WTC11 (cell line): ENCODE results near the gene GAREM2. TPM values are rescaled to one million over a fixed set of nuclear protein-coding genes. Genes with fewer than 3 reads are reported as not detected.

Experiments
- ATAC-seq: fragments of 200-7000 bp; cut with Tn5 transposase; 2 replicates; pipeline ENCODE4 v1.10.0; 2021; ENCODE audit warnings: mild to moderate bottlenecking, moderate library complexity
- CTCF ChIA-PET: fragments of 300-600 bp; sonication (Branson Sonifier 250); formaldehyde crosslinking; loops from one replicate; lab custom pipeline; 2021; ENCODE audit warnings: antibody characterized with exemption; lab: Charles Lee
- POLR2A ChIA-PET: fragments of 350-600 bp; sonication (Branson Sonifier 250); formaldehyde crosslinking; loops from one replicate; lab custom pipeline; 2021; ENCODE audit warnings: antibody characterized with exemption; lab: Charles Lee
- DNase-seq: peaks from one replicate; pipeline ENCODE4 v3.0.0; 2021; ENCODE audit warnings: low spot score
- H3K27ac Mint-ChIP-seq: 2 replicates; pipeline ENCODE4 v1.8.0; 2021; ENCODE audit warnings: mixed read lengths
- H3K27me3 Mint-ChIP-seq: 2 replicates; pipeline ENCODE4 v1.8.0; 2021; ENCODE audit warnings: low read depth, mild to moderate bottlenecking, moderate library complexity, mixed read lengths
- H3K36me3 Mint-ChIP-seq: 2 replicates; pipeline ENCODE4 v1.8.0; 2021; ENCODE audit warnings: mixed read lengths
- H3K4me1 Mint-ChIP-seq: 2 replicates; pipeline ENCODE4 v1.8.0; 2022; ENCODE audit warnings: mixed read lengths
- H3K4me3 Mint-ChIP-seq: 2 replicates; pipeline ENCODE4 v1.8.0; 2021; ENCODE audit warnings: mild to moderate bottlenecking, moderate library complexity, mixed read lengths
- H3K9me3 Mint-ChIP-seq: 2 replicates; pipeline ENCODE4 v1.8.0; 2021; ENCODE audit warnings: mixed read lengths
- ELF4 ChIP-seq: sonication (generic); formaldehyde crosslinking; IDR thresholded peaks from 2 replicates; pipeline ENCODE4 v1.8.1; 2022; ENCODE audit warnings: low read depth, mild to moderate bottlenecking, moderate library complexity, missing genetic modification reagents
- EMX1 ChIP-seq: fragments of 250-450 bp; sonication (Bioruptor Pico); IDR thresholded peaks from 2 replicates; pipeline ENCODE4 v1.8.0; 2021; ENCODE audit warnings: mild to moderate bottlenecking
- ESRRA ChIP-seq: sonication (generic); formaldehyde crosslinking; IDR thresholded peaks from 2 replicates; pipeline ENCODE4 v1.8.1; 2022; ENCODE audit warnings: mild to moderate bottlenecking, missing genetic modification reagents, borderline replicate concordance
- FOXP1 ChIP-seq: sonication (generic); formaldehyde crosslinking; IDR thresholded peaks from 2 replicates; pipeline ENCODE4 v1.8.0; 2022; ENCODE audit warnings: missing genetic modification reagents, mild to moderate bottlenecking, moderate library complexity, borderline replicate concordance
- HMGA2 ChIP-seq: fragments of 250-450 bp; sonication (Bioruptor Pico); IDR thresholded peaks from 2 replicates; pipeline ENCODE4 v1.4.0; 2021; ENCODE audit warnings: mild to moderate bottlenecking, moderate library complexity
- KAT7 ChIP-seq: sonication (generic); formaldehyde crosslinking; IDR thresholded peaks from 2 replicates; pipeline ENCODE4 v1.8.1; 2023; ENCODE audit warnings: missing genetic modification reagents, mild to moderate bottlenecking, borderline replicate concordance
- NFE2L1 ChIP-seq: sonication (generic); formaldehyde crosslinking; IDR thresholded peaks from 2 replicates; pipeline ENCODE4 v1.8.1; 2023; ENCODE audit warnings: missing genetic modification reagents
- NFYB ChIP-seq: sonication (generic); formaldehyde crosslinking; conservative IDR thresholded peaks from 2 replicates; pipeline ENCODE4 v1.8.0; 2022; ENCODE audit warnings: low read depth, missing genetic modification reagents
- NR2C2 ChIP-seq: sonication (generic); formaldehyde crosslinking; IDR thresholded peaks from 2 replicates; pipeline ENCODE4 v1.8.0; 2022; ENCODE audit warnings: mild to moderate bottlenecking, missing genetic modification reagents
- OVOL2 ChIP-seq: fragments of 250-450 bp; sonication (Bioruptor Pico); IDR thresholded peaks from 2 replicates; pipeline ENCODE4 v1.9.0; 2021; ENCODE audit warnings: mild to moderate bottlenecking, borderline replicate concordance
- SP1 ChIP-seq: sonication (generic); formaldehyde crosslinking; conservative IDR thresholded peaks from 2 replicates; pipeline ENCODE4 v1.8.1; 2022; ENCODE audit warnings: missing genetic modification reagents
- ZBTB43 ChIP-seq: sonication (generic); formaldehyde crosslinking; IDR thresholded peaks from 2 replicates; pipeline ENCODE4 v1.8.1; 2023; ENCODE audit warnings: mild to moderate bottlenecking, missing genetic modification reagents
- ZNF263 ChIP-seq: sonication (generic); formaldehyde crosslinking; IDR thresholded peaks from 2 replicates; pipeline ENCODE4 v1.8.1; 2022; ENCODE audit warnings: low read depth, mild to moderate bottlenecking, moderate library complexity, missing genetic modification reagents
- ZNF281 ChIP-seq: sonication (generic); formaldehyde crosslinking; IDR thresholded peaks from 2 replicates; pipeline ENCODE4 v1.8.0; 2023; ENCODE audit warnings: mild to moderate bottlenecking, missing genetic modification reagents
- ZNF423 ChIP-seq: fragments of 250-450 bp; sonication (Bioruptor Pico); IDR thresholded peaks from 2 replicates; pipeline ENCODE4 v2.1.2; 2022; ENCODE audit warnings: mild to moderate bottlenecking, moderate library complexity
- total RNA-seq: library from RNA; stranded (reverse); gene quantifications from 3 replicates; pipeline ENCODE4 v1.2.3, GENCODE V29; 2021
- TF ChIP-seq, protein P1 (sequence below): fragments of 250-450 bp; sonication (Bioruptor Pico); IDR thresholded peaks from 2 replicates; pipeline ENCODE4 v2.1.2; 2022; ENCODE audit warnings: mild to moderate bottlenecking, moderate library complexity
- TF ChIP-seq, protein P2 (sequence below): sonication (generic); formaldehyde crosslinking; IDR thresholded peaks from 2 replicates; pipeline ENCODE4 v1.8.0; 2023; ENCODE audit warnings: missing genetic modification reagents, mild to moderate bottlenecking, borderline replicate concordance
- TF ChIP-seq, protein P3 (sequence below): sonication (generic); formaldehyde crosslinking; IDR thresholded peaks from 2 replicates; pipeline ENCODE4 v1.8.1; 2023; ENCODE audit warnings: mild to moderate bottlenecking, moderate library complexity, missing genetic modification reagents
- TF ChIP-seq, protein P4 (sequence below): sonication (generic); formaldehyde crosslinking; IDR thresholded peaks from 2 replicates; pipeline ENCODE4 v1.8.0; 2022; ENCODE audit warnings: mild to moderate bottlenecking, missing genetic modification reagents

The GAREM2 gene
- total RNA-seq, 1 experiment from 2014 or later = 17.4 TPM

GRCh38 chr2:26184121-26184520 is 11.2 kb downstream of the GAREM2 start:
- Mint-ChIP-seq H3K4me3 (peak overlapping the region; percentile 63), H3K27ac (no peak overlapping the region), H3K9me3 (no peaks in the 10 kb centered on the region), H3K4me1 (peaks cover 27% of the 10 kb centered on the region), H3K36me3 (peaks cover 9% of the 10 kb centered on the region), H3K27me3 (peaks cover 19% of the 10 kb centered on the region)
- ATAC-seq (peak; percentile 2), DNase-seq (no peak)
- TF ChIP-seq, protein P1, sequence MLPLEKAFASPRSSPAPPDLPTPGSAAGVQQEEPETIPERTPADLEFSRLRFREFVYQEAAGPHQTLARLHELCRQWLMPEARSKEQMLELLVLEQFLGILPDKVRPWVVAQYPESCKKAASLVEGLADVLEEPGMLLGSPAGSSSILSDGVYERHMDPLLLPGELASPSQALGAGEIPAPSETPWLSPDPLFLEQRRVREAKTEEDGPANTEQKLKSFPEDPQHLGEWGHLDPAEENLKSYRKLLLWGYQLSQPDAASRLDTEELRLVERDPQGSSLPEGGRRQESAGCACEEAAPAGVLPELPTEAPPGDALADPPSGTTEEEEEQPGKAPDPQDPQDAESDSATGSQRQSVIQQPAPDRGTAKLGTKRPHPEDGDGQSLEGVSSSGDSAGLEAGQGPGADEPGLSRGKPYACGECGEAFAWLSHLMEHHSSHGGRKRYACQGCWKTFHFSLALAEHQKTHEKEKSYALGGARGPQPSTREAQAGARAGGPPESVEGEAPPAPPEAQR = no peak
- TF ChIP-seq EMX1 (CRISPR knock-in tag) = no peak
- no peak for TF ChIP-seq ZNF423 (CRISPR knock-in tag)
- POLR2A ChIA-PET = interaction anchor here (1.4 kb wide), 1 partner anchor 306 kb away, joined by 5 read pairs; the partner anchor contains the start of gene ASXL2
- CTCF ChIA-PET = interaction anchor here (0.6 to 5.7 kb wide), 13 partner anchors 9 to 233 kb away, joined by 3 to 53 read pairs (median 6); partner anchors contain the start of genes GAREM2, HADHA and HADHB

- Mint-ChIP-seq H3K4me3 (peak overlapping the region; percentile 66), H3K27me3 (peaks cover 19% of the 10 kb centered on the region), H3K36me3 (peaks cover 13% of the 10 kb centered on the region), H3K27ac (no peak overlapping the region), H3K9me3 (no peaks in the 10 kb centered on the region), H3K4me1 (peaks cover 24% of the 10 kb centered on the region)
- peak; percentile 82 for DNase-seq
- peak; percentile 77 for ATAC-seq
- POLR2A ChIA-PET = interaction anchor here (0.9 to 1.4 kb wide), 2 partner anchors 12 to 306 kb away, joined by 3 to 5 read pairs; partner anchors contain the start of gene ASXL2
- CTCF ChIA-PET = interaction anchor here (0.5 to 5.7 kb wide), 21 partner anchors 8 to 832 kb away, joined by 3 to 53 read pairs (median 5); partner anchors contain the start of genes ASXL2, GAREM2, HADHA and HADHB
- no peak for TF ChIP-seq ZNF263 (CRISPR knock-in tag)
- peak; percentile 62; the same call in 1 of the 2 replicates for TF ChIP-seq ESRRA (CRISPR knock-in tag)
- TF ChIP-seq, protein P2, sequence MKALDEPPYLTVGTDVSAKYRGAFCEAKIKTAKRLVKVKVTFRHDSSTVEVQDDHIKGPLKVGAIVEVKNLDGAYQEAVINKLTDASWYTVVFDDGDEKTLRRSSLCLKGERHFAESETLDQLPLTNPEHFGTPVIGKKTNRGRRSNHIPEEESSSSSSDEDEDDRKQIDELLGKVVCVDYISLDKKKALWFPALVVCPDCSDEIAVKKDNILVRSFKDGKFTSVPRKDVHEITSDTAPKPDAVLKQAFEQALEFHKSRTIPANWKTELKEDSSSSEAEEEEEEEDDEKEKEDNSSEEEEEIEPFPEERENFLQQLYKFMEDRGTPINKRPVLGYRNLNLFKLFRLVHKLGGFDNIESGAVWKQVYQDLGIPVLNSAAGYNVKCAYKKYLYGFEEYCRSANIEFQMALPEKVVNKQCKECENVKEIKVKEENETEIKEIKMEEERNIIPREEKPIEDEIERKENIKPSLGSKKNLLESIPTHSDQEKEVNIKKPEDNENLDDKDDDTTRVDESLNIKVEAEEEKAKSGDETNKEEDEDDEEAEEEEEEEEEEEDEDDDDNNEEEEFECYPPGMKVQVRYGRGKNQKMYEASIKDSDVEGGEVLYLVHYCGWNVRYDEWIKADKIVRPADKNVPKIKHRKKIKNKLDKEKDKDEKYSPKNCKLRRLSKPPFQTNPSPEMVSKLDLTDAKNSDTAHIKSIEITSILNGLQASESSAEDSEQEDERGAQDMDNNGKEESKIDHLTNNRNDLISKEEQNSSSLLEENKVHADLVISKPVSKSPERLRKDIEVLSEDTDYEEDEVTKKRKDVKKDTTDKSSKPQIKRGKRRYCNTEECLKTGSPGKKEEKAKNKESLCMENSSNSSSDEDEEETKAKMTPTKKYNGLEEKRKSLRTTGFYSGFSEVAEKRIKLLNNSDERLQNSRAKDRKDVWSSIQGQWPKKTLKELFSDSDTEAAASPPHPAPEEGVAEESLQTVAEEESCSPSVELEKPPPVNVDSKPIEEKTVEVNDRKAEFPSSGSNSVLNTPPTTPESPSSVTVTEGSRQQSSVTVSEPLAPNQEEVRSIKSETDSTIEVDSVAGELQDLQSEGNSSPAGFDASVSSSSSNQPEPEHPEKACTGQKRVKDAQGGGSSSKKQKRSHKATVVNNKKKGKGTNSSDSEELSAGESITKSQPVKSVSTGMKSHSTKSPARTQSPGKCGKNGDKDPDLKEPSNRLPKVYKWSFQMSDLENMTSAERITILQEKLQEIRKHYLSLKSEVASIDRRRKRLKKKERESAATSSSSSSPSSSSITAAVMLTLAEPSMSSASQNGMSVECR (CRISPR knock-in tag) = peak; percentile 29; the same call in 1 of the 2 replicates
- TF ChIP-seq ZBTB43 (CRISPR knock-in tag) = peak; percentile 40; the same call in 1 of the 2 replicates
- TF ChIP-seq HMGA2 = no peak
- TF ChIP-seq NR2C2 (CRISPR knock-in tag) = no peak
- TF ChIP-seq SP1 (CRISPR knock-in tag) = peak; percentile 65
- TF ChIP-seq KAT7 (CRISPR knock-in tag) = peak; percentile 96; the same call in 1 of the 2 replicates
- peak; percentile 95 for TF ChIP-seq FOXP1 (CRISPR knock-in tag)
- TF ChIP-seq ELF4 (CRISPR knock-in tag) = peak; percentile 82; the same call in 1 of the 2 replicates
- TF ChIP-seq NFYB (CRISPR knock-in tag) = no peak
- TF ChIP-seq EMX1 (CRISPR knock-in tag) = 0 out of 2 replicates have a peak, but pooled peaks have one; percentile 71
- no peak for TF ChIP-seq OVOL2 (CRISPR knock-in tag)
- TF ChIP-seq, protein P3, sequence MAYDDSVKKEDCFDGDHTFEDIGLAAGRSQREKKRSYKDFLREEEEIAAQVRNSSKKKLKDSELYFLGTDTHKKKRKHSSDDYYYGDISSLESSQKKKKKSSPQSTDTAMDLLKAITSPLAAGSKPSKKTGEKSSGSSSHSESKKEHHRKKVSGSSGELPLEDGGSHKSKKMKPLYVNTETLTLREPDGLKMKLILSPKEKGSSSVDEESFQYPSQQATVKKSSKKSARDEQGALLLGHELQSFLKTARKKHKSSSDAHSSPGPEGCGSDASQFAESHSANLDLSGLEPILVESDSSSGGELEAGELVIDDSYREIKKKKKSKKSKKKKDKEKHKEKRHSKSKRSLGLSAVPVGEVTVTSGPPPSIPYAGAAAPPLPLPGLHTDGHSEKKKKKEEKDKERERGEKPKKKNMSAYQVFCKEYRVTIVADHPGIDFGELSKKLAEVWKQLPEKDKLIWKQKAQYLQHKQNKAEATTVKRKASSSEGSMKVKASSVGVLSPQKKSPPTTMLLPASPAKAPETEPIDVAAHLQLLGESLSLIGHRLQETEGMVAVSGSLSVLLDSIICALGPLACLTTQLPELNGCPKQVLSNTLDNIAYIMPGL = peak; percentile 94
- TF ChIP-seq, protein P4, sequence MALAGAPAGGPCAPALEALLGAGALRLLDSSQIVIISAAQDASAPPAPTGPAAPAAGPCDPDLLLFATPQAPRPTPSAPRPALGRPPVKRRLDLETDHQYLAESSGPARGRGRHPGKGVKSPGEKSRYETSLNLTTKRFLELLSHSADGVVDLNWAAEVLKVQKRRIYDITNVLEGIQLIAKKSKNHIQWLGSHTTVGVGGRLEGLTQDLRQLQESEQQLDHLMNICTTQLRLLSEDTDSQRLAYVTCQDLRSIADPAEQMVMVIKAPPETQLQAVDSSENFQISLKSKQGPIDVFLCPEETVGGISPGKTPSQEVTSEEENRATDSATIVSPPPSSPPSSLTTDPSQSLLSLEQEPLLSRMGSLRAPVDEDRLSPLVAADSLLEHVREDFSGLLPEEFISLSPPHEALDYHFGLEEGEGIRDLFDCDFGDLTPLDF (CRISPR knock-in tag) = 0 out of 2 replicates have a peak, but pooled peaks have one; percentile 17
- TF ChIP-seq NFE2L1 = peak; percentile 68; the same call in 1 of the 2 replicates
- no peak for TF ChIP-seq ZNF281
Observed at GRCh38 chr2:26184555-26185303, 11.8 kb downstream of the GAREM2 start.
